HG02588 (cell line): Measurements from ENCODE around the gene TRIM7.
"Not testable (repeated sequence)": the region's sequence is repeated elsewhere in the genome, so short reads cannot be mapped to it uniquely, and the experiment has no call there.

Experiments used
- ATAC-seq: cut with Tn5 transposase; IDR thresholded peaks from one replicate; pipeline ENCODE4 v1.9.1; 2021; ENCODE audit warnings: mild to moderate bottlenecking, moderate library complexity; ENCODE audit not compliant: unreplicated experiment

Gene TRIM7

GRCh38 chr5:181194489-181195248 is 10.3 kb downstream of the TRIM7 start:
- no peak for ATAC-seq

GRCh38 chr5:181193656-181194055 is 11.3 kb downstream of the TRIM7 start:
- ATAC-seq, result no peak

- no peak for ATAC-seq
Measured at GRCh38 chr5:181192337-181193046, 12.5 kb downstream of the TRIM7 start.

GRCh38 chr5:181191526-181192336 is 13.3 kb downstream of the TRIM7 start:
- ATAC-seq, result peak; percentile 64

- ATAC-seq, result peak; percentile 5
Measured at GRCh38 chr5:181190711-181191525, 14.1 kb downstream of the TRIM7 start.

GRCh38 chr5:181189962-181190710 is 14.9 kb downstream of the TRIM7 start:
- no peak for ATAC-seq

- no peak for ATAC-seq
Measured at GRCh38 chr5:181189363-181189961, 15.5 kb downstream of the TRIM7 start.

- no peak for ATAC-seq
Measured at GRCh38 chr5:181188700-181189362, 16.2 kb downstream of the TRIM7 start.

GRCh38 chr5:181187500-181188213 is 17.3 kb downstream of the TRIM7 start:
- ATAC-seq, result no peak

GRCh38 chr5:181186986-181187499 is 18.0 kb downstream of the TRIM7 start:
- no peak for ATAC-seq

GRCh38 chr5:181186022-181186421 is 19.0 kb downstream of the TRIM7 start:
- ATAC-seq, result no peak

GRCh38 chr5:181185560-181185959 is 19.4 kb downstream of the TRIM7 start:
- no peak for ATAC-seq

GRCh38 chr5:181184845-181185216 is 20.2 kb downstream of the TRIM7 start:
- ATAC-seq, result no peak

GRCh38 chr5:181182651-181183050 is 22.3 kb downstream of the TRIM7 start:
- ATAC-seq, result no peak

GRCh38 chr5:181181650-181182565 is 23.1 kb downstream of the TRIM7 start:
- ATAC-seq, result peak; percentile 60

- ATAC-seq, result not testable (repeated sequence)
Measured at GRCh38 chr5:181177559-181177958, 27.4 kb downstream of the TRIM7 start.
